Activated CD4-positive, alpha-beta T cell treated with anti-CD3 and anti-CD28 coated beads, Interleukin-2, amount 10 ng/mL, durations not matched to agents 7 days and 5 days (primary cell): ENCODE measurements around the gene SCUBE2. TPM values are rescaled to one million over a fixed set of nuclear protein-coding genes. Genes with fewer than 3 reads are reported as not detected.
"Not testable (repeated sequence)": the region's sequence is repeated elsewhere in the genome, so short reads cannot be mapped to it uniquely, and the experiment has no call there.

Source experiments
- CTCF ChIA-PET: fragments of 350-600 bp; sonication (Branson Sonifier 250); formaldehyde crosslinking; loops from one replicate; lab custom pipeline; 2021; ENCODE audit warnings: antibody characterized with exemption; lab: Charles Lee
- POLR2A ChIA-PET: fragments of 350-600 bp; sonication (Branson Sonifier 250); formaldehyde crosslinking; loops from one replicate; lab custom pipeline; 2021; ENCODE audit warnings: antibody characterized with exemption; lab: Charles Lee
- DNase-seq: peaks from one replicate; pipeline ENCODE4 v3.0.0-alpha.2; 2020
- H3K27ac Mint-ChIP-seq: one replicate; pipeline ENCODE4 v1.8.0; 2021; ENCODE audit warnings: mild to moderate bottlenecking, moderate library complexity, mixed read lengths
- H3K27me3 Mint-ChIP-seq: one replicate; pipeline ENCODE4 v1.8.0; 2021; ENCODE audit warnings: mixed read lengths
- H3K36me3 Mint-ChIP-seq: one replicate; pipeline ENCODE4 v1.8.0; 2021; ENCODE audit warnings: low read depth, mixed read lengths
- H3K4me1 Mint-ChIP-seq: one replicate; pipeline ENCODE4 v1.8.0; 2021; ENCODE audit warnings: mixed read lengths
- H3K4me3 Mint-ChIP-seq: one replicate; pipeline ENCODE4 v1.8.0; 2021; ENCODE audit warnings: mild to moderate bottlenecking, moderate library complexity, mixed read lengths
- H3K9me3 Mint-ChIP-seq: one replicate; pipeline ENCODE4 v1.8.0; 2021; ENCODE audit warnings: mixed read lengths
- microRNA-seq: library from miRNA; unstranded; fragments of <30 nt; microRNA quantifications from one replicate; pipeline ENCODE4 v1.2.0, GENCODE V29; 2021; ENCODE audit warnings: borderline microRNAs expressed, borderline replicate concordance
- total RNA-seq, 2 experiments: library from RNA; stranded (reverse); gene quantifications; one replicate each; pipeline ENCODE4 v1.2.3, GENCODE V29; 2021

The SCUBE2 gene
- total RNA-seq, 2 experiments from 2014 or later, result 0.35 to 0.55 TPM

- POLR2A ChIA-PET, result interaction anchor here (0.6 kb wide), 1 partner anchor 1404 kb away, joined by 5 read pairs; no protein-coding TSS in a partner anchor
Measured at GRCh38 chr11:8985462-8985861, 105.9 kb downstream of the SCUBE2 start.

GRCh38 chr11:8983552-8983951 lies 107.8 kb downstream of the SCUBE2 start:
- H3K9me3 Mint-ChIP-seq, result no peaks in the 10 kb centered on the region
- no peak for DNase-seq
- POLR2A ChIA-PET, result no interaction called here

More at GRCh38 chr11:8985462-8985861, 105.9 kb downstream of the SCUBE2 start:
- H3K27me3 Mint-ChIP-seq, result peaks cover 8% of the 10 kb centered on the region
- H3K27ac Mint-ChIP-seq, result no peak overlapping the region
- H3K9me3 Mint-ChIP-seq, result no peaks in the 10 kb centered on the region
- H3K4me3 Mint-ChIP-seq, result no peak overlapping the region
- H3K4me1 Mint-ChIP-seq, result peaks cover 7% of the 10 kb centered on the region
- no peaks in the 10 kb centered on the region for H3K36me3 Mint-ChIP-seq
- DNase-seq, result no peak
- CTCF ChIA-PET, result interaction anchor here (0.6 to 1.1 kb wide), 4 partner anchors 15 to 60 kb away, joined by 3 to 4 read pairs (median 3); no protein-coding TSS in a partner anchor

GRCh38 chr11:8980485-8980884 lies 110.9 kb downstream of the SCUBE2 start:
- no peaks in the 10 kb centered on the region for H3K36me3 Mint-ChIP-seq
- H3K4me1 Mint-ChIP-seq, result no peaks in the 10 kb centered on the region
- H3K27ac Mint-ChIP-seq, result no peak overlapping the region
- H3K4me3 Mint-ChIP-seq, result no peak overlapping the region
- no peaks in the 10 kb centered on the region for H3K27me3 Mint-ChIP-seq
- no peak for DNase-seq
- POLR2A ChIA-PET, result no interaction called here
- CTCF ChIA-PET, result no interaction called here
- no peaks in the 10 kb centered on the region for H3K9me3 Mint-ChIP-seq

More at GRCh38 chr11:8983552-8983951, 107.8 kb downstream of the SCUBE2 start:
- no peak overlapping the region for H3K27ac Mint-ChIP-seq
- H3K4me3 Mint-ChIP-seq, result no peak overlapping the region
- no peaks in the 10 kb centered on the region for H3K36me3 Mint-ChIP-seq
- CTCF ChIA-PET, result interaction anchor here (0.7 kb wide), 1 partner anchor 19 kb away, joined by 3 read pairs; the partner anchor contains the start of gene TMEM9B
- H3K4me1 Mint-ChIP-seq, result peaks cover 7% of the 10 kb centered on the region
- H3K27me3 Mint-ChIP-seq, result no peaks in the 10 kb centered on the region

GRCh38 chr11:8979365-8979764 lies 112.0 kb downstream of the SCUBE2 start:
- CTCF ChIA-PET, DNase-seq, H3K9me3 Mint-ChIP-seq, H3K4me1 Mint-ChIP-seq, H3K36me3 Mint-ChIP-seq, H3K27me3 Mint-ChIP-seq, H3K27ac Mint-ChIP-seq, H3K4me3 Mint-ChIP-seq, POLR2A ChIA-PET: not testable (repeated sequence)

GRCh38 chr11:8973121-8973520 lies 118.3 kb downstream of the SCUBE2 start:
- H3K36me3 Mint-ChIP-seq, result peaks cover 2% of the 10 kb centered on the region
- DNase-seq, result no peak
- H3K27ac Mint-ChIP-seq, result no peak overlapping the region
- no peaks in the 10 kb centered on the region for H3K4me1 Mint-ChIP-seq
- POLR2A ChIA-PET, result no interaction called here
- H3K4me3 Mint-ChIP-seq, result no peak overlapping the region
- no peaks in the 10 kb centered on the region for H3K9me3 Mint-ChIP-seq
- CTCF ChIA-PET, result interaction anchor here (0.6 to 1.1 kb wide), 3 partner anchors 8 to 27 kb away, joined by 3 read pairs; no protein-coding TSS in a partner anchor
- no peaks in the 10 kb centered on the region for H3K27me3 Mint-ChIP-seq

- Mint-ChIP-seq H3K4me3 (no peak overlapping the region), H3K27ac (no peak overlapping the region), H3K4me1 (no peaks in the 10 kb centered on the region), H3K9me3 (no peaks in the 10 kb centered on the region), H3K36me3 (peaks cover 2% of the 10 kb centered on the region), H3K27me3 (no peaks in the 10 kb centered on the region)
- CTCF ChIA-PET, result interaction anchor here (0.9 to 1.2 kb wide), 3 partner anchors 12 to 58 kb away, joined by 3 to 4 read pairs (median 3); no protein-coding TSS in a partner anchor
- DNase-seq, result no peak
- POLR2A ChIA-PET, result no interaction called here
Measured at GRCh38 chr11:8971924-8972316, 119.5 kb downstream of the SCUBE2 start.

- no peaks in the 10 kb centered on the region for H3K27me3 Mint-ChIP-seq
- ChIA-PET CTCF (interaction anchor here (1.1 to 1.2 kb wide), 2 partner anchors 12 to 57 kb away, joined by 3 to 4 read pairs; no protein-coding TSS in a partner anchor), POLR2A (no interaction called here)
- H3K4me1 Mint-ChIP-seq, result peaks cover 1% of the 10 kb centered on the region
- H3K27ac Mint-ChIP-seq, result no peak overlapping the region
- DNase-seq, result no peak
- no peaks in the 10 kb centered on the region for H3K9me3 Mint-ChIP-seq
- H3K4me3 Mint-ChIP-seq, result no peak overlapping the region
- H3K36me3 Mint-ChIP-seq, result peaks cover 2% of the 10 kb centered on the region
Measured at GRCh38 chr11:8971196-8971923, 120.0 kb downstream of the SCUBE2 start.

Small RNA genes lying within 50 kb of the gene (microRNA-seq; reads per million reads assigned to microRNA genes)
- gene MIR5691, result not detected

Other genes starting within 250 kb of the SCUBE2 start
- gene AKIP1, start 180.4 kb downstream of the SCUBE2 start, total RNA-seq, result 10 to 100 TPM; 30.0 to 35.0 TPM
- gene C11orf16, start 158.7 kb downstream of the SCUBE2 start, total RNA-seq, result not detected
- not detected for gene ASCL3, start 148.6 kb downstream of the SCUBE2 start, total RNA-seq
- 10 to 100 TPM; 27.7 to 35.2 TPM for gene TMEM9B, start 127.2 kb downstream of the SCUBE2 start, total RNA-seq
- gene NRIP3, start 87.6 kb downstream of the SCUBE2 start, total RNA-seq, result under 1 TPM; 0.62 to 0.75 TPM
- gene DENND5A, start 173.8 kb upstream of the SCUBE2 start, total RNA-seq, result 10 to 100 TPM; 70.2 to 93.5 TPM
- 10 to 100 TPM; 32.2 to 36.6 TPM for gene TMEM41B, start 223.0 kb upstream of the SCUBE2 start, total RNA-seq